Measurements from ENCODE around the gene PRELP.

PRELP gene

GRCh38 chr1:203537806-203538464 is 62.3 kb downstream of the PRELP start:
- no peaks in the 10 kb centered on the region for H3K9me3 ChIP-seq (ENCODE audit: control insufficient read depth, insufficient read depth, low read length)
- no peak overlapping the region for H3K27ac ChIP-seq (ENCODE audit: low read depth, low read length)
- no peaks in the 10 kb centered on the region for H3K36me3 ChIP-seq (ENCODE audit: control insufficient read depth, insufficient read depth, low read length)
- no peak overlapping the region for H3K4me3 ChIP-seq (ENCODE audit: low read depth, low read length)
- H3K4me1 ChIP-seq (ENCODE audit: control insufficient read depth, insufficient read depth, low read length), result peaks cover 3% of the 10 kb centered on the region; the same call in 1 of the 2 replicates
- no peak overlapping the region for H3K9ac ChIP-seq (ENCODE audit: low read depth, low read length)
- H3K27me3 ChIP-seq (ENCODE audit: control insufficient read depth, insufficient read depth, low read length), result no peaks in the 10 kb centered on the region; the same call in 1 of the 2 replicates

- Histone ChIP-seq H3K27me3 (ENCODE audit: control insufficient read depth, insufficient read depth, low read length) (no peaks in the 10 kb centered on the region; the same call in 1 of the 2 replicates), H3K4me3 (ENCODE audit: low read depth, low read length) (no peak overlapping the region), H3K36me3 (ENCODE audit: control insufficient read depth, insufficient read depth, low read length) (no peaks in the 10 kb centered on the region), H3K9me3 (ENCODE audit: control insufficient read depth, insufficient read depth, low read length) (no peaks in the 10 kb centered on the region), H3K4me1 (ENCODE audit: control insufficient read depth, insufficient read depth, low read length) (peaks cover 3% of the 10 kb centered on the region; the same call in 1 of the 2 replicates), H3K9ac (ENCODE audit: low read depth, low read length) (no peak overlapping the region), H3K27ac (ENCODE audit: low read depth, low read length) (no peak overlapping the region)
These were observed 63.1 kb downstream of the PRELP start for GRCh38 chr1:203538726-203539125.

- H3K9ac ChIP-seq (ENCODE audit: low read depth, low read length), result no peak overlapping the region
These were observed 64.4 kb downstream of the PRELP start for GRCh38 chr1:203539831-203540546.

More at GRCh38 chr1:203539831-203540546, 64.4 kb downstream of the PRELP start:
- Histone ChIP-seq H3K27me3 (ENCODE audit: control insufficient read depth, insufficient read depth, low read length) (no peaks in the 10 kb centered on the region), H3K9me3 (ENCODE audit: control insufficient read depth, insufficient read depth, low read length) (no peaks in the 10 kb centered on the region), H3K27ac (ENCODE audit: low read depth, low read length) (no peak overlapping the region), H3K4me1 (ENCODE audit: control insufficient read depth, insufficient read depth, low read length) (peaks cover 13% of the 10 kb centered on the region), H3K36me3 (ENCODE audit: control insufficient read depth, insufficient read depth, low read length) (no peaks in the 10 kb centered on the region), H3K4me3 (ENCODE audit: low read depth, low read length) (no peak overlapping the region)

Data from HUES48 (cell line).